GM21576 (cell line): ENCODE data around the gene CNTRL.
"Not testable (repeated sequence)": the region's sequence is repeated elsewhere in the genome, so short reads cannot be mapped to it uniquely, and the experiment has no call there.

ENCODE experiments used
- ATAC-seq: cut with Tn5 transposase; IDR thresholded peaks from one replicate; pipeline ENCODE4 v1.9.1; 2021; ENCODE audit warnings: mild to moderate bottlenecking, moderate library complexity; ENCODE audit not compliant: unreplicated experiment

Gene CNTRL

GRCh38 chr9:121071756-121072421, 2.9 kb upstream of the CNTRL start:
- ATAC-seq = no peak

- no peak for ATAC-seq
These were observed 1.7 kb upstream of the CNTRL start for GRCh38 chr9:121073038-121073437.

DNA sequence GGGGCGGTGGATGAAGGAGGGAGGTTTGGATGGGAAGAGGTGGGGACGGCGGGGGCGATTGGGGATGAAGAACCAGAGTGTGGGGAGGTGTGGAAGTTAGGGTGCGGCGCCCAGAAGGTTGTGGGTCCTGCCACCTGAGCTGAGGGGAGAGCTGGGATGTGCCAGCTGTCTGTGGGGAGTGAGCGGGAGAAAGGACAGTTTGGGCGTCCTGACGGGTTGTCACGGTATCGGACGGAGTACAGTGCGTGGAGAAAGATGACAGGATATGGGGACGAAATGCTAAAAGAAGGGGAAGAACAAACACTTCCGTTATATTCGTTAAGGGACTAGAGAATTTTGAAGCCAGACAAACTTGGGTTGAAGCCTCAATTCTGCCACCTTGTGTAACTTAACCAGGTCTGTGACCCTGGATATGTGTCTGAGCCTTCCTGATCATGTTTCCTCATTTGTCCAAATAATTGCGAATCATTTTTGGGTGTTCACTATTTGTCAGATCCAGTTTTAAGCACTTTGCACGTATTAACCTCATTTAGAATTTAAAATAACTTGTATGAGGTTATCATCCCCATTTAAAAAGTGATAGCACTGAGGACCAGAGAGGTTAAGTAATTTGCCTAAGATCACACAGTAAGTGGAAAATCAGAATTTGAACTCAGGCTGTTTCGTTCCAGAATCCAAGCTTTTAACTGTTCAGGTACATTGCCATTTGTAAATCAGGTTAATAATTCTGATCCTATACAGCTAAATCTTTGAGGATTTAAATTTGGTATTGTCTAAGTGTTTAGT, 689 bp downstream of the CNTRL start:
- peak; percentile 4 for ATAC-seq

- no peak for ATAC-seq
These were observed 7.3 kb downstream of the CNTRL start for GRCh38 chr9:121082075-121082474.

DNA sequence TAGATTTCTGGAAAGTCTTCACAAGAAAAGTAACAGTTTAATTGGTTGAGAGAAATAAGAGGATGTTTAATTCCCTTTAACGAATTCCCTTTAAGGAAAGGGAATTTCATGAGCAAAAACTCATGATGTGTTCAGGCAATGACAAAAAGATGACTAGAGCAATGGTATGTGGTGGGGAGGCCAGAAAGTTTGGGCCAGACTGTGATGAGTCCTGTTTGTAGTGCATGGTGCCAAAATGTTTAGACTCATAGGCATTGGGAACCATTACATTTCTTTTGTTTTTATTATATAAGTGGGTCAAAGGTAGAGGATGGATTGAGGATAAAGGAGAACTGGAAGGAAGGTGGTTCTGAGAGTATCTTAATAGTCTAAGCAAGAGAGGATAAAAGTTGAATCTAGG, 10.9 kb downstream of the CNTRL start:
- no peak for ATAC-seq

DNA sequence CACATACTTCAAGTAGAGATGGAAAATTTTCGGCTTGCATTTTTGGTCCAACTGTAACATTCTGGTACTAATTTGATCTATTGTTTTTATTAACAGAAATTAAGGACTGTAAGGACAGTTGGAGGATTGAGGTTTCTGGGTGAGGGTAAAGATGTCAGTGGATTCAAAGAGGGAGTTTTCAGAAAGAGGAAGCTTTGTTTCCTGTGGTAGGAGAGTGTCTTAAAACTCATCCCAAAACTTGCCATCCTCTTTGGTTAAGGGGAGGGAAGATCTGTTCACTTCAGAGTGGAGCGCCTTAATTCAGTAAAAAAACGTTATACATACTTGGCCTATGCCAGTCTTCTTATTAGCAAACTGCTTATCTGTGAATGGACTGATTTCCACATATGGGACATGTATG, 13.8 kb downstream of the CNTRL start:
- ATAC-seq = no peak

- ATAC-seq = not testable (repeated sequence)
These were observed 16.0 kb downstream of the CNTRL start for GRCh38 chr9:121090743-121091142.

GRCh38 chr9:121095057-121095456, 20.3 kb downstream of the CNTRL start:
- ATAC-seq = no peak

- ATAC-seq = no peak
These were observed 23.9 kb downstream of the CNTRL start for GRCh38 chr9:121098567-121099198.

DNA sequence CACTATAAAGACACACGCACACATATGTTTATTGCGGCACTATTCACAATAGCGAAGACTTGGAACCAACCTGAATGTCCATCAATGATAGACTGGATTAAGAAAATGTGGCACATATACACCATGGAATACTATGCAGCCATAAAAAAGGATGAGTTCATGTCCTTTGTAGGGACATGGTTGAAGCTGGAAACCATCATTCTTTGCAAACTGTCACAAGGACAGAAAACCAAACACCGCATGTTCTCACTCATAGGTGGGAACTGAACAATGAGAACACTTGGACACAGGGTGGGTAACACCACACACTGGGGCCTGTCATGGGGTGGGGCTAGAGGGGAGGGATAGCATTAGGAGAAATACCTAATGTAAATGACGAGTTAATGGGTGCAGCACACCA, 29.3 kb downstream of the CNTRL start:
- not testable (repeated sequence) for ATAC-seq

GRCh38 chr9:121105531-121105930, 30.8 kb downstream of the CNTRL start:
- ATAC-seq = no peak

GRCh38 chr9:121107029-121107428, 32.3 kb downstream of the CNTRL start:
- ATAC-seq = no peak

DNA sequence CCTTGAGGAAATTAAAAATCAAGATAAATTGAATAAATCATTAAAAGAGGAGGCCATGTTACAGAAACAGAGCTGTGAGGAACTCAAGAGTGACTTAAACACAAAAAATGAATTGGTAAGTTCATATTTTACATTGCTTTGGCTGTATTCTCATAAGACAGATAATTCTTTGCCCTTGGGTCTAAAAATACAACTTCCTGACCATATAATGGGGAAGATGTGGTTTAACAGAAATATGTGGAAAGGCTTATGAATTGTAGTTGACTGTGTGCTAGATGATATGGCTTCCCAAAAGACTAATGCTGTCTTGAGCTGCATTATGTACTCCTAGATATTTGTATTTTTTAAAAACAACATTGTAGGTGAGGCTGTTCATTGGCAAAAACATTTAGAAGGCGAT, 33.1 kb downstream of the CNTRL start:
- ATAC-seq = no peak

GRCh38 chr9:121115466-121115865, 40.7 kb downstream of the CNTRL start:
- no peak for ATAC-seq

DNA sequence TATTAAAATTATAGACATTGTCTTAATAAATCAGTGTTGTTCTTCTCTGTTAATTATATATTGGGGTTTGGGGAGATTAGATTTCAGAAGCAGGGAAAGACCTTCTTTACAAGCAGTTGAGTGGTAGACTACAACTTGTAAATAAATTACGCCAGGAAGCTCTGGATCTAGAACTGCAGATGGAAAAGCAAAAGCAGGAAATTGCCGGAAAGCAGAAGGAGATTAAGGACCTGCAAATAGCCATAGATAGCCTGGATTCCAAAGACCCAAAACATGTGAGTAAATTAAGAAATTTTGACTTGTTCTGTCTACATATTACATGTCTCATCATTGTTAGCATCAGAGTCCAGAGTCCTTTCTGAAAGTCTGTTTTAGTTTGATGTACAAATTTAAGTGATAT, 43.5 kb downstream of the CNTRL start:
- no peak for ATAC-seq

GRCh38 chr9:121120386-121120785, 45.6 kb downstream of the CNTRL start:
- ATAC-seq = no peak

GRCh38 chr9:121121582-121122087, 46.9 kb downstream of the CNTRL start:
- peak; percentile 99 for ATAC-seq

- ATAC-seq = no peak
These were observed 47.7 kb downstream of the CNTRL start for GRCh38 chr9:121122246-121123032.

DNA sequence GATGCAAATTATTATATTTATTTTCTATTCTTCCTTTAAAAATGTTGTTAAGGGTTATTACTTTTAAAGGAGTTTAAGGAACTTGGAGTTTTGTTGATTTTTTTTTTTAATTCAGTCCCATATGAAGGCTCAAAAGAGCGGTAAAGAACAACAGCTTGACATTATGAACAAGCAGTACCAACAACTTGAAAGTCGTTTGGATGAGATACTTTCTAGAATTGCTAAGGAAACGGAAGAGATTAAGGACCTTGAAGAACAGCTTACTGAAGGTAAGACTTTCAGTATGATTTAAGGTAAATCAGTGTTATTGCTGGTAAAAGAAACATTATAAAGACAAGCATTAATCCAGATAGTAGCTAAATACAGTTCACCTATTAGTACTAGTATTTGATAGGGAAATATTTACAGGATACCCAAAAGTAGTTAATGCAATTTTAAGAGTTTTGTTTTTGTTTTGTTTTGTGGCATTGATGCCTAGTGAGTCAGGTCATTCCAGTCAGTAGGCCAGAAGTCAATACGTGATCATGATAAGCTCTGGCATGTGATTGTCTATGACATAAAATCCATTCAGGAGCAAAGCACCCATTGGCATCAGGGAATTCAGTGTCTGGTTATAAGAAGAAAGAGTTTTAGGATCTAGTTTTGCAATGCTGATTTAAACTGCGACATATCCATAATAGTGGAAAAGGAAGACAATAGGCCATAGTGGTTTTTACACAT, 49.2 kb downstream of the CNTRL start:
- no peak for ATAC-seq

GRCh38 chr9:121125590-121125989, 50.8 kb downstream of the CNTRL start:
- ATAC-seq = no peak
